Lung (tissue), 12 donors: ENCODE data around the gene PLA2G4E. TPM values are rescaled to one million over a fixed set of nuclear protein-coding genes. Genes with fewer than 3 reads are reported as not detected.

Experiments
- ATAC-seq: fragments of 200-7000 bp; cut with Tn5 transposase; one replicate; pipeline ENCODE4 v1.9.1; 2020; ENCODE audit warnings: moderate number of reproducible peaks; ENCODE audit not compliant: insufficient read depth, low FRiP score
- DNase-seq, 3 donors: peaks; one replicate each; pipeline ENCODE4 v3.0.0-alpha.2; 2013 to 2017
- H3K27ac ChIP-seq, 2 donors: one replicate each; pipeline ENCODE4 v1.5.1; 2013; ENCODE audit warnings: mild to moderate bottlenecking in 2 of 2, moderate library complexity in 2 of 2, control low read depth in 1 of 2, inconsistent platforms in 1 of 2, low read depth in 1 of 2, low read length in 1 of 2
- H3K27me3 ChIP-seq, 3 donors: one replicate each; pipeline ENCODE4 v1.5.1; 2013; ENCODE audit warnings: low read length in 2 of 3; ENCODE audit not compliant: control insufficient read depth in 3 of 3, insufficient read depth in 3 of 3
- H3K36me3 ChIP-seq, 4 donors: one replicate each; pipeline ENCODE4 v1.5.1; 2013; ENCODE audit warnings: low read length in 4 of 4, mild to moderate bottlenecking in 1 of 4, moderate library complexity in 1 of 4; ENCODE audit not compliant: control insufficient read depth in 4 of 4, insufficient read depth in 4 of 4
- H3K4me1 ChIP-seq, 5 donors: one replicate each; pipeline ENCODE4 v1.5.1; 2013; ENCODE audit warnings: low read length in 5 of 5, mild to moderate bottlenecking in 2 of 5, moderate library complexity in 1 of 5; ENCODE audit not compliant: control insufficient read depth in 5 of 5, insufficient read depth in 5 of 5
- H3K4me3 ChIP-seq: one replicate; pipeline ENCODE4 v1.5.1; 2013; ENCODE audit warnings: mild to moderate bottlenecking, control low read depth, moderate library complexity
- H3K9ac ChIP-seq, 2 donors: one replicate each; pipeline ENCODE4 v1.5.1; 2013; ENCODE audit warnings: low read length in 2 of 2, control low read depth in 1 of 2; ENCODE audit not compliant: insufficient read depth in 1 of 2
- H3K9me3 ChIP-seq, 4 donors: one replicate each; pipeline ENCODE4 v1.5.1; 2013; ENCODE audit warnings: low read length in 3 of 4, mild to moderate bottlenecking in 1 of 4, moderate library complexity in 1 of 4; ENCODE audit not compliant: control insufficient read depth in 4 of 4, insufficient read depth in 3 of 4
- CTCF ChIP-seq: IDR thresholded peaks from 2 replicates; pipeline ENCODE4 v1.5.1; 2012; ENCODE audit warnings: mild to moderate bottlenecking; ENCODE audit errors: control extremely low read depth, extremely low read depth
- WGBS, 2 donors: extraction: QIAGEN DNeasy Blood & Tissue Kit; methylation state at CpG; one replicate each; pipeline ENCODE4 v1.1.7; 2013; 5-methylcytosine and 5-hydroxymethylcytosine counted together
- polyA plus RNA-seq, 2 donors: library from polyadenylated mRNA; stranded (reverse); fragments of 200-250 nt; gene quantifications; one replicate each; pipeline ENCODE4 v1.2.1, GENCODE V29; 2013
- total RNA-seq, 2 donors: library from RNA; depleted of rRNA in 1 of 2; stranded (reverse); fragments of >200 nt in 1 of 2; gene quantifications; one replicate each; pipeline ENCODE4 v1.2.1, GENCODE V29; 2014 to 2021
- donor health status: control.
- donor health status: control.
- donor health status: Bipolar disorder and iron deficiency.
- donor health status: healthy.
- donor health status: DM: yes; HTN: yes; CAD: no.

The PLA2G4E gene
- total and polyA plus RNA-seq, 4 donors, result 0.38 to 1.7 (median 1.7) TPM; not detected in 1

GRCh38 chr15:41932511-41933289 is 88.1 kb downstream of the PLA2G4E start:
- WGBS, 2 donors, result 83 to 94% methylated on average over 16 of the region's 16 CpGs
- Histone ChIP-seq H3K4me3 (peak overlapping the region; percentile 6), H3K9me3 (no peaks in the 10 kb centered on the region), H3K36me3 (peaks cover 0 to 4% (median 0%) of the 10 kb centered on the region in 4 donors), H3K4me1 (peaks cover 0 to 45% (median 16%) of the 10 kb centered on the region in 5 donors), H3K27me3 (no peaks in the 10 kb centered on the region), H3K9ac (no peak overlapping the region), H3K27ac (peak overlapping the region; percentile 63 to 76)
- ATAC-seq (no peak), DNase-seq (no peak)
- TF ChIP-seq CTCF, result no peak

- peaks cover 0 to 4% (median 0%) of the 10 kb centered on the region in 4 donors for H3K36me3 ChIP-seq
- WGBS, 2 donors, result 96 to 98% methylated on average over 9 of the region's 9 CpGs
- H3K27ac ChIP-seq, result no peak overlapping the region
- no peaks in the 10 kb centered on the region for H3K9me3 ChIP-seq
- ATAC-seq (no peak), DNase-seq (no peak)
- H3K4me1 ChIP-seq, result peaks cover 0 to 45% (median 14%) of the 10 kb centered on the region in 5 donors
- peak overlapping the region; percentile 6 for H3K4me3 ChIP-seq
- no peak overlapping the region for H3K9ac ChIP-seq
- TF ChIP-seq CTCF, result no peak
- H3K27me3 ChIP-seq, result no peaks in the 10 kb centered on the region
These were observed 88.7 kb downstream of the PLA2G4E start for GRCh38 chr15:41932101-41932500.

Other genes starting within 250 kb of the PLA2G4E start
- 10 to 100 TPM; 20.2 to 25.7 TPM for gene MAPKBP1, start 246.6 kb downstream of the PLA2G4E start, total RNA-seq
- gene MAPKBP1, start 246.6 kb downstream of the PLA2G4E start, polyA plus RNA-seq, result 10 to 100 TPM in 1 of 2 donors, 1 to 10 TPM in 1; 7.2 to 12.6 TPM
- 10 to 100 TPM; 13.2 to 28.1 TPM for gene JMJD7, start 192.9 kb downstream of the PLA2G4E start, total RNA-seq
- 10 to 100 TPM; 16.6 to 26.0 TPM for gene JMJD7, start 192.9 kb downstream of the PLA2G4E start, polyA plus RNA-seq
- 10 to 100 TPM in 1 of 2 donors, 1 to 10 TPM in 1; 8.4 to 12.8 TPM for gene PLA2G4B, start 182.2 kb downstream of the PLA2G4E start, total RNA-seq
- gene PLA2G4B, start 182.2 kb downstream of the PLA2G4E start, polyA plus RNA-seq, result 10 to 100 TPM in 1 of 2 donors, 1 to 10 TPM in 1; 5.7 to 13.0 TPM
- 1 to 10 TPM; 1.6 to 2.0 TPM for gene SPTBN5, start 127.0 kb downstream of the PLA2G4E start, total RNA-seq
- gene SPTBN5, start 127.0 kb downstream of the PLA2G4E start, polyA plus RNA-seq, result 1 to 10 TPM; 1.8 to 3.5 TPM
- gene EHD4, start 48.5 kb downstream of the PLA2G4E start, total RNA-seq, result 10 to 100 TPM; 20.6 to 36.3 TPM
- gene EHD4, start 48.5 kb downstream of the PLA2G4E start, polyA plus RNA-seq, result 10 to 100 TPM; 16.4 to 31.1 TPM
- gene PLA2G4D, start 73.5 kb upstream of the PLA2G4E start, total RNA-seq, result under 1 TPM in 1 of 2 donors, not detected in 1; 0.15 TPM
- gene PLA2G4D, start 73.5 kb upstream of the PLA2G4E start, polyA plus RNA-seq, result under 1 TPM; 0.12 to 0.31 TPM
- gene PLA2G4F, start 135.6 kb upstream of the PLA2G4E start, total RNA-seq, result 100 to 1,000 TPM in 1 of 2 donors, 10 to 100 TPM in 1; 10.9 to 116 TPM
- gene PLA2G4F, start 135.6 kb upstream of the PLA2G4E start, polyA plus RNA-seq, result 10 to 100 TPM; 18.9 to 64.7 TPM
- 10 to 100 TPM; 63.8 to 99.1 TPM for gene VPS39, start 187.3 kb upstream of the PLA2G4E start, total RNA-seq
- gene VPS39, start 187.3 kb upstream of the PLA2G4E start, polyA plus RNA-seq, result 10 to 100 TPM; 29.4 to 39.3 TPM